Spleen (tissue), 11 donors: Measurements from ENCODE around the gene COL26A1. TPM values are rescaled to one million over a fixed set of nuclear protein-coding genes. Genes with fewer than 3 reads are reported as not detected.

Experiments used
- DNase-seq: peaks from one replicate; pipeline ENCODE4 v3.0.0-alpha.2; 2020
- H3K27ac ChIP-seq, 8 donors: fragments of 200-600 bp; sonication (generic) in 7 of 8; 1 replicate in 4 of 8; 2 replicates in 4 of 8; pipeline versions ENCODE4 v1.5.0 to v1.8.0; 2016 to 2021; ENCODE audit warnings: inconsistent platforms in 4 of 8, mild to moderate bottlenecking in 4 of 8, moderate library complexity in 1 of 8
- H3K27me3 ChIP-seq, 7 donors: fragments of 200-600 bp; sonication (generic) in 6 of 7; replicated peaks in 1 of 7; 1 replicate in 4 of 7; 2 replicates in 3 of 7; pipeline versions ENCODE4 v1.5.0 to v1.8.0; 2016 to 2021; ENCODE audit warnings: inconsistent platforms in 3 of 7, mild to moderate bottlenecking in 1 of 7
- H3K36me3 ChIP-seq, 6 donors: fragments of 200-600 bp; sonication (generic) in 5 of 6; 1 replicate in 4 of 6; 2 replicates in 2 of 6; pipeline versions ENCODE4 v1.5.0 to v1.8.0; 2016 to 2021; ENCODE audit warnings: inconsistent platforms in 2 of 6
- H3K4me1 ChIP-seq, 6 donors: fragments of 200-600 bp; sonication (generic) in 5 of 6; 1 replicate in 3 of 6; 2 replicates in 3 of 6; pipeline versions ENCODE4 v1.5.0 to v1.8.0; 2016 to 2021; ENCODE audit warnings: inconsistent platforms in 3 of 6
- H3K4me3 ChIP-seq, 8 donors: fragments of 200-600 bp; sonication (generic) in 7 of 8; 1 replicate in 4 of 8; 2 replicates in 4 of 8; pipeline versions ENCODE4 v1.5.0 to v1.8.0; 2016 to 2021; ENCODE audit warnings: inconsistent platforms in 4 of 8, mild to moderate bottlenecking in 4 of 8, moderate library complexity in 2 of 8
- H3K9me3 ChIP-seq, 8 donors: fragments of 200-600 bp; sonication (generic) in 7 of 8; 1 replicate in 4 of 8; 2 replicates in 4 of 8; pipeline versions ENCODE4 v1.5.0 to v1.8.0; 2016 to 2021; ENCODE audit warnings: inconsistent platforms in 4 of 8
- POLR2A ChIP-seq, 3 donors: fragments of 450-650 bp; IDR thresholded peaks; one replicate each; pipeline ENCODE4 v1.5.1; 2017; ENCODE audit warnings: antibody characterized with exemption in 3 of 3, mild to moderate bottlenecking in 1 of 3
- POLR2AphosphoS5 ChIP-seq, 3 donors: sonication (generic); formaldehyde crosslinking; IDR thresholded peaks; one replicate each; pipeline ENCODE4 v1.5.1; 2017; ENCODE audit warnings: antibody characterized with exemption in 3 of 3
- WGBS, 5 donors: extraction: QIAGEN DNeasy Blood & Tissue Kit in 3 of 5; methylation state at CpG; one replicate each; pipeline versions ENCODE4 v1.1.5 to v1.1.7; 2013 to 2018; 5-methylcytosine and 5-hydroxymethylcytosine counted together
- intact Hi-C: fragments of 100-400 bp; cut with DNase I; formaldehyde crosslinking; loops from one replicate; pipeline ENCODE4 v1.15.0; 2023; ENCODE audit warnings: low total_unique reads
- polyA plus RNA-seq, 3 donors: library from polyadenylated mRNA; stranded (reverse); fragments of 200-250 nt; gene quantifications; one replicate each; pipeline ENCODE4 v1.2.1, GENCODE V29; 2013
- total RNA-seq, 7 donors: library from RNA; depleted of rRNA in 3 of 7; stranded (reverse); fragments of >200 nt in 3 of 7; fragmentation: NEBNext Ultra II Directional in 4 of 7; extraction: Animal tissue kit (Norgen Biotek cat#: 25700) in 4 of 7; gene quantifications; one replicate each; pipeline versions ENCODE4 v1.1.0 to v1.2.1, GENCODE V29; 2016 to 2021
- TF ChIP-seq, protein P1 (sequence below), 11 experiments: fragments of 200-600 bp in 7 of 11; fragments of 450-650 bp in 4 of 11; sonication (generic) in 4 of 11; IDR thresholded peaks in 8 of 11; conservative IDR thresholded peaks in 3 of 11; 1 replicate in 7 of 11; 2 replicates in 4 of 11; pipeline versions ENCODE4 v1.4.0 to v1.8.0; 2016 to 2021; ENCODE audit warnings: antibody characterized with exemption in 11 of 11, inconsistent platforms in 4 of 11, mild to moderate bottlenecking in 1 of 11
- donor health status: healthy with polysubstance abuse.
- donor health status: DM: no; HTN: no; CAD: no; lungs with moderate emphysema.
- donor health status: DM: no; HTN: no; CAD: no.
- donor health status: Bipolar disorder and iron deficiency.
- donor health status: healthy.
- donor health status: DM: no; HTN: no; CAD: no.
- donor health status: DM: yes; HTN: yes; CAD: no.

The COL26A1 gene
- total and polyA plus RNA-seq, 10 donors: 0.15 to 0.32 (median 0.22) TPM; not detected in 4

DNA sequence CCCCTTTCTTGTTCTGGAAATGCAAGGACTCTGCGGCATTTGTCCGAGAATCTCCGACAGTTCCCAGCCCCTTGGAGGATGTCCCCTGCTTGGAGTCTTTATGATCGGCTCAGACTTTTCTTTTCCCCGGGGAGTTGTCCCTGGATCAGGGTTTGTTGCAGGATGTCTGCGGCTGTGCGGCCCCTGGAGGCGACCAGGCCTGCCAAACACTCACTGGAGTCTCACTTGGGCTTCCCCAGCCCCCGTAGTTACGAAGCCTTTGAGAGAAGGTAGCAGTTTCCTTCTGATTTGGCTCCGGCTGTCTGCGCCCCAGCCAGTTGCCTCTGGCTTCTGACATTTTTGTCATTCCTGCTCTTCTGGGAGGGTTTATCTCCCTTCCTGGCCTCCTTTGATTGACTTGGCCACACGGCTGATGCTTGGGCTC is 16.1 kb downstream of the COL26A1 start:
- H3K27me3 ChIP-seq: peaks cover 0 to 4% (median 0%) of the 10 kb centered on the region in 7 donors
- peaks cover 0 to 12% (median 2%) of the 10 kb centered on the region in 8 donors for H3K9me3 ChIP-seq
- H3K36me3 ChIP-seq: no peaks in the 10 kb centered on the region
- DNase-seq: no peak
- intact Hi-C loops: no loop called here
- no peaks in the 10 kb centered on the region for H3K4me1 ChIP-seq
- H3K4me3 ChIP-seq: no peak overlapping the region
- TF ChIP-seq POLR2AphosphoS5 (IDR thresholded peaks at IDR 0.05) (no peak), POLR2A (IDR thresholded peaks at IDR 0.05) (no peak)
- TF ChIP-seq, protein P1, sequence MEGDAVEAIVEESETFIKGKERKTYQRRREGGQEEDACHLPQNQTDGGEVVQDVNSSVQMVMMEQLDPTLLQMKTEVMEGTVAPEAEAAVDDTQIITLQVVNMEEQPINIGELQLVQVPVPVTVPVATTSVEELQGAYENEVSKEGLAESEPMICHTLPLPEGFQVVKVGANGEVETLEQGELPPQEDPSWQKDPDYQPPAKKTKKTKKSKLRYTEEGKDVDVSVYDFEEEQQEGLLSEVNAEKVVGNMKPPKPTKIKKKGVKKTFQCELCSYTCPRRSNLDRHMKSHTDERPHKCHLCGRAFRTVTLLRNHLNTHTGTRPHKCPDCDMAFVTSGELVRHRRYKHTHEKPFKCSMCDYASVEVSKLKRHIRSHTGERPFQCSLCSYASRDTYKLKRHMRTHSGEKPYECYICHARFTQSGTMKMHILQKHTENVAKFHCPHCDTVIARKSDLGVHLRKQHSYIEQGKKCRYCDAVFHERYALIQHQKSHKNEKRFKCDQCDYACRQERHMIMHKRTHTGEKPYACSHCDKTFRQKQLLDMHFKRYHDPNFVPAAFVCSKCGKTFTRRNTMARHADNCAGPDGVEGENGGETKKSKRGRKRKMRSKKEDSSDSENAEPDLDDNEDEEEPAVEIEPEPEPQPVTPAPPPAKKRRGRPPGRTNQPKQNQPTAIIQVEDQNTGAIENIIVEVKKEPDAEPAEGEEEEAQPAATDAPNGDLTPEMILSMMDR (IDR thresholded peaks at IDR 0.05 in 8 of 11, conservative IDR thresholded peaks at IDR 0.05 in 3 of 11): no peak
- 64 to 69% (median 66%) methylated on average over 12 to 13 of the region's 13 CpGs for WGBS, 5 donors
- no peak overlapping the region for H3K27ac ChIP-seq

DNA sequence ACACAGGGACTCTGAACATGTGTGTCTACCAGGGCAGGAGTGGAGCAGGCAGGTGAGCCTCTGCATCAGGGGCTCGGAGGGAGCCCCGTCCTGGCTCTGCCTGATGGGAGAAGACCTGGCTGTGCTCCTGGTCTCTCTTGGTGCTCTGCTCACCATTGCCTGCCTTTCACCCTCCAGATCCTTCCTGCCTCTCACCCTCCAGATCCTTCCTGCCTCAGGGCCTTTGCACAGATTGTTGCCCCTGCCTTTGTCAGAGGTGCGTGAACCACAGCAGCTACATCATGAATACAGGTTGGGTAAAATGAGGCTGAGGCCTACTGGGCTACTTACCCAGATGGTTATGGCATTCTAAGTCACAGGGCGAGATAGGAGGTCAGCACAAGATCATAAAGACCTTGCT is 16.6 kb downstream of the COL26A1 start:
- intact Hi-C loops: no loop called here
- Histone ChIP-seq H3K27ac (no peak overlapping the region), H3K4me1 (no peaks in the 10 kb centered on the region), H3K4me3 (no peak overlapping the region), H3K27me3 (no peaks in the 10 kb centered on the region), H3K36me3 (no peaks in the 10 kb centered on the region), H3K9me3 (peaks cover 0 to 12% (median 2%) of the 10 kb centered on the region in 8 donors)
- DNase-seq: no peak
- TF ChIP-seq POLR2A (IDR thresholded peaks at IDR 0.05): no peak
- no peak for TF ChIP-seq POLR2AphosphoS5 (IDR thresholded peaks at IDR 0.05)
- TF ChIP-seq, protein P1 (IDR thresholded peaks at IDR 0.05 in 8 of 11, conservative IDR thresholded peaks at IDR 0.05 in 3 of 11): no peak
- 93 to 99% (median 94%) methylated on average over 4 of the region's 4 CpGs for WGBS, 5 donors

DNA sequence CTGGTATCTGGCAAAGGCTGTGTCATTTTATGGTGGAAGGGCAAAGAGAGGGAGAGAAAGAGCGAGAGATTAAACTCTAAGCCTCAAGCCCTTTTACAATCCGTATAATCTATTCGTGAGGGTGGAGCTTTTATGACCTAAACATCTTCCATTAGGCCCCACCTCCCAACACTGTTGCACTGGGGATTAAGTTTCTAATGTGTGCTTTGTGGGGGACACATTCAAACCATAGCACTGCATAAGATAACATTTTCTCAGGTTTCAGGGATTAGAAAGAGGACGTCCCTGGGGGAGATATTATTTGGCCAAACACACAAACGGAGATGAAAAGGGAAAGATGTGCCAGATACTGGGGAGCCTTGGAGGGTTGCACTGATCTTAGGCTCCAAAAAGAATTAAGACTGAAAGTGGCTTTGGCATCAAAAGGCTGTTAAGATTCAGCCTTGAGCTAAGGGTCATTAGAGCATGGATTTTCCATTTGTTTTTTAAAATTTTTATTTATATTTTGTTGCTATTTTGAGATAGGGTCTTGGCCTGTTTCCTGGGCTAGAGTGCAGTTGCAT is 19.0 kb downstream of the COL26A1 start:
- peaks cover 0 to 5% (median 0%) of the 10 kb centered on the region in 7 donors for H3K27me3 ChIP-seq
- no peaks in the 10 kb centered on the region for H3K36me3 ChIP-seq
- H3K4me3 ChIP-seq: no peak overlapping the region
- peaks cover 0 to 12% (median 2%) of the 10 kb centered on the region in 8 donors for H3K9me3 ChIP-seq
- intact Hi-C loops: no loop called here
- 69 to 86% (median 74%) methylated on average over 5 of the region's 5 CpGs for WGBS, 5 donors
- TF ChIP-seq POLR2A (IDR thresholded peaks at IDR 0.05) (no peak), POLR2AphosphoS5 (IDR thresholded peaks at IDR 0.05) (no peak)
- TF ChIP-seq, protein P1 (IDR thresholded peaks at IDR 0.05 in 8 of 11, conservative IDR thresholded peaks at IDR 0.05 in 3 of 11): no peak
- H3K4me1 ChIP-seq: peaks cover 0 to 4% (median under 1%) of the 10 kb centered on the region in 6 donors
- no peak for DNase-seq
- no peak overlapping the region for H3K27ac ChIP-seq

DNA sequence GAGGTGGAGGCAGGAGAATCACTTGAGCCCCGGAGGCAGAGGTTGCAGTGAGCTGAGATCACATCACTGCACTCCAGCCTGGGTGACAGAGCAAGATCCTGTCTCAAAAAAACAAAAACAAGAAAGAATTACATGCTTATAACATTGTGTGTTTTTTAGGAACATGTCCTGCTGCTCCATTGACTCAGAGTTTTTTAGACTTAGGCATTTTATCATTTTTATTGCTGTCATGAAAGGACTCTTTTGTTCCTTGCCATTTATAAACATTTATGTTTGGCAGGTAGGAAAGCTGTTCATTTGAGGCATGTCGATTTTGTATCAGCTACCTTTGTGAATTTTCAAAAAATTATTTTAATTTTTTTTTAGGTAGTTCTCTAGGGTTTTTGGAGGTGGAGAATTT is 20.3 kb downstream of the COL26A1 start:
- WGBS, 5 donors: 73 to 90% (median 81%) methylated on average over 2 of the region's 2 CpGs
- no peak overlapping the region for H3K4me3 ChIP-seq
- intact Hi-C loops: no loop called here
- H3K27ac ChIP-seq: no peak overlapping the region
- no peak for DNase-seq
- H3K27me3 ChIP-seq: peaks cover 0 to 14% (median 0%) of the 10 kb centered on the region in 7 donors
- TF ChIP-seq, protein P1 (IDR thresholded peaks at IDR 0.05 in 8 of 11, conservative IDR thresholded peaks at IDR 0.05 in 3 of 11): no peak
- TF ChIP-seq POLR2AphosphoS5 (IDR thresholded peaks at IDR 0.05): no peak
- TF ChIP-seq POLR2A (IDR thresholded peaks at IDR 0.05): no peak
- peaks cover 0 to 11% (median 6%) of the 10 kb centered on the region in 6 donors for H3K4me1 ChIP-seq
- H3K36me3 ChIP-seq: no peaks in the 10 kb centered on the region
- peaks cover 0 to 12% (median 2%) of the 10 kb centered on the region in 8 donors for H3K9me3 ChIP-seq
